Thyroid gland (tissue), 4 donors: Measurements from ENCODE around the gene CEP97.

Source experiments
- POLR2A ChIP-seq, 2 donors: fragments of 450-650 bp; IDR thresholded peaks; one replicate each; pipeline ENCODE4 v1.6.1; 2017; ENCODE audit warnings: antibody characterized with exemption in 2 of 2, mild to moderate bottlenecking in 2 of 2, moderate library complexity in 1 of 2
- TF ChIP-seq, protein P1 (sequence below), 6 experiments: fragments of 200-600 bp in 3 of 6; fragments of 450-650 bp in 3 of 6; sonication (generic) in 3 of 6; IDR thresholded peaks; one replicate each; pipeline ENCODE4 v1.5.1; 2016 to 2019; ENCODE audit warnings: antibody characterized with exemption in 6 of 6, mild to moderate bottlenecking in 2 of 6, inconsistent platforms in 1 of 6, moderate library complexity in 1 of 6

DNA sequence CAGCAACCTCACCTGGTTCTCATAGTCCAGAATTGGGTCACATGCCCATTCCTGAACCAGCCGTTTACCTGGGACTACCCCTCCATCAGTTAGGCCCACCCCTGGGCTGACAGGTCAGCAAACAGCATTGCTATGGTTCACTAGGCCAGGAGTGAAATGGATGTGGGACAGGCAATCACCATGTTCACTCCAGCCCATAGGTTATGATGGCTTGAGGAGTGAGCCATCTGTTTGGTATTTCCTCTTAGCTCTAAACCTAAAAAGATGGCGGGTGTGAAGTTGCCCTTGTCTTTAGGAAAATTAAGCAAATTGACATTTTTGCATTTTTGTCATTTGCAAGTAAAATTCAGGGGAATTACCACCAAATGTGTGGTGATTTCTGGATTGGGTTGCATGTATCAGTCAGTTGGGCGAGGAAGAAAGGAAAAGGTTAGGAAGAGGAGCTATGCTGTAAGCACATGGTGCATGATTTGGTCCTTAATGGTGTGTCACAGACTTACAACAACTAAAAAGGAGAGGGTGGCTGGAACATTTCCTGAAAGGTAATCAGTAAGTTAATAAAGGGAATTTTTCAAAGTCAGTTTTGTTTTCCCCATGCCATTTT lies 71.8 kb downstream of the CEP97 start:
- TF ChIP-seq POLR2A (IDR thresholded peaks at IDR 0.05) = no peak
- TF ChIP-seq, protein P1, sequence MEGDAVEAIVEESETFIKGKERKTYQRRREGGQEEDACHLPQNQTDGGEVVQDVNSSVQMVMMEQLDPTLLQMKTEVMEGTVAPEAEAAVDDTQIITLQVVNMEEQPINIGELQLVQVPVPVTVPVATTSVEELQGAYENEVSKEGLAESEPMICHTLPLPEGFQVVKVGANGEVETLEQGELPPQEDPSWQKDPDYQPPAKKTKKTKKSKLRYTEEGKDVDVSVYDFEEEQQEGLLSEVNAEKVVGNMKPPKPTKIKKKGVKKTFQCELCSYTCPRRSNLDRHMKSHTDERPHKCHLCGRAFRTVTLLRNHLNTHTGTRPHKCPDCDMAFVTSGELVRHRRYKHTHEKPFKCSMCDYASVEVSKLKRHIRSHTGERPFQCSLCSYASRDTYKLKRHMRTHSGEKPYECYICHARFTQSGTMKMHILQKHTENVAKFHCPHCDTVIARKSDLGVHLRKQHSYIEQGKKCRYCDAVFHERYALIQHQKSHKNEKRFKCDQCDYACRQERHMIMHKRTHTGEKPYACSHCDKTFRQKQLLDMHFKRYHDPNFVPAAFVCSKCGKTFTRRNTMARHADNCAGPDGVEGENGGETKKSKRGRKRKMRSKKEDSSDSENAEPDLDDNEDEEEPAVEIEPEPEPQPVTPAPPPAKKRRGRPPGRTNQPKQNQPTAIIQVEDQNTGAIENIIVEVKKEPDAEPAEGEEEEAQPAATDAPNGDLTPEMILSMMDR (IDR thresholded peaks at IDR 0.05) = no peak
